OCI-LY7 (cell line): ENCODE data around the gene SNRNP48. TPM values are rescaled to one million over a fixed set of nuclear protein-coding genes. Genes with fewer than 3 reads are reported as not detected.

Experiments used
- BruUV-seq: library from RNA; stranded (reverse); fragments of 400-500 nt; replicated peaks from 2 replicates; lab custom pipeline; 2021; lab: Mats Ljungman, UMichigan
- CTCF ChIA-PET: fragments of 300-600 bp; sonication (Branson Sonifier 250); formaldehyde crosslinking; loops from one replicate; lab custom pipeline; 2022; ENCODE audit warnings: antibody characterized with exemption; ENCODE audit not compliant: unreplicated experiment; lab: Charles Lee
- POLR2A ChIA-PET: fragments of 300-600 bp; sonication (Branson Sonifier 250); formaldehyde crosslinking; loops from one replicate; lab custom pipeline; 2022; ENCODE audit warnings: antibody characterized with exemption; lab: Charles Lee
- DNase-seq: peaks from one replicate; pipeline ENCODE4 v3.0.0-alpha.2; 2015; ENCODE audit warnings: low spot score
- H2AFZ ChIP-seq: fragments of 200-600 bp; sonication (generic), shearing (Covaris generic); 2 replicates; pipeline ENCODE4 v1.6.1; 2014; ENCODE audit warnings: mild to moderate bottlenecking, antibody characterized with exemption, low read length, moderate library complexity
- H3K27ac ChIP-seq: fragments of 200-600 bp; sonication (generic); 2 replicates; pipeline ENCODE4 v1.5.1; 2014; ENCODE audit warnings: mixed run types, low read depth, mild to moderate bottlenecking, moderate library complexity, low read length, inconsistent platforms; ENCODE audit not compliant: poor library complexity, severe bottlenecking
- H3K36me3 ChIP-seq: fragments of 200-600 bp; sonication (generic); 2 replicates; pipeline ENCODE4 v1.6.1; 2014; ENCODE audit warnings: mild to moderate bottlenecking, antibody characterized with exemption, low read length, moderate library complexity, mixed read lengths; ENCODE audit not compliant: insufficient read depth
- H3K4me1 ChIP-seq: fragments of 200-600 bp; sonication (generic); 2 replicates; pipeline ENCODE4 v1.5.1; 2014; ENCODE audit warnings: mild to moderate bottlenecking, low read length; ENCODE audit not compliant: insufficient read depth, poor library complexity, severe bottlenecking
- H3K4me2 ChIP-seq: fragments of 200-600 bp; sonication (generic); 2 replicates; pipeline ENCODE4 v1.6.1; 2014; ENCODE audit warnings: mild to moderate bottlenecking, low read length
- H3K4me3 ChIP-seq: fragments of 200-600 bp; sonication (generic); 2 replicates; pipeline ENCODE4 v1.5.1; 2014; ENCODE audit warnings: mild to moderate bottlenecking, low read depth, low read length; ENCODE audit not compliant: poor library complexity, severe bottlenecking
- H3K79me2 ChIP-seq: fragments of 200-600 bp; sonication (generic); 2 replicates; pipeline ENCODE4 v1.6.1; 2016; ENCODE audit warnings: low read depth, mild to moderate bottlenecking, low read length, moderate library complexity, mixed read lengths; ENCODE audit not compliant: insufficient read depth
- H3K9me2 ChIP-seq: fragments of 200-600 bp; sonication (generic); 2 replicates; pipeline ENCODE4 v1.6.1; 2016; ENCODE audit warnings: mild to moderate bottlenecking, low read length, mixed read lengths; ENCODE audit not compliant: insufficient read depth
- H3K9me3 ChIP-seq: fragments of 200-600 bp; sonication (generic); 2 replicates; pipeline ENCODE4 v1.6.1; 2014; ENCODE audit warnings: mild to moderate bottlenecking, mixed run types, low read length, mixed read lengths
- H4K20me1 ChIP-seq: fragments of 200-600 bp; sonication (generic); 2 replicates; pipeline ENCODE4 v1.6.1; 2014; ENCODE audit warnings: mild to moderate bottlenecking, antibody characterized with exemption, low read length, moderate library complexity, mixed read lengths; ENCODE audit not compliant: insufficient read depth
- EZH2phosphoT487 ChIP-seq: fragments of 200-600 bp; sonication (generic); IDR thresholded peaks from 2 replicates; pipeline ENCODE4 v1.6.1; 2018; ENCODE audit warnings: low read depth, borderline replicate concordance, mild to moderate bottlenecking, mixed run types, antibody characterized with exemption, low read length, moderate library complexity, mixed read lengths
- intact Hi-C: fragments of 100-400 bp; cut with micrococcal nuclease; formaldehyde crosslinking; loops from one replicate; pipeline ENCODE4 v1.10.0; 2022; ENCODE audit not compliant: unreplicated experiment
- total RNA-seq, 2 experiments: library from RNA; depleted of rRNA in 1 of 2; stranded (reverse); fragments of >200 nt in 1 of 2; shearing (Covaris generic) in 1 of 2; gene quantifications; 2 replicates each; pipeline ENCODE4 v1.2.3, GENCODE V29; 2014 to 2022
- TF ChIP-seq, protein P1 (sequence below): fragments of 200-600 bp; sonication (generic); conservative IDR thresholded peaks from 2 replicates; pipeline ENCODE4 v1.5.1; 2014; ENCODE audit warnings: mild to moderate bottlenecking, antibody characterized with exemption, low read length, moderate library complexity, mixed read lengths

The SNRNP48 gene
- total RNA-seq, 2 experiments from 2014 or later = 24.1 to 30.2 TPM

DNA sequence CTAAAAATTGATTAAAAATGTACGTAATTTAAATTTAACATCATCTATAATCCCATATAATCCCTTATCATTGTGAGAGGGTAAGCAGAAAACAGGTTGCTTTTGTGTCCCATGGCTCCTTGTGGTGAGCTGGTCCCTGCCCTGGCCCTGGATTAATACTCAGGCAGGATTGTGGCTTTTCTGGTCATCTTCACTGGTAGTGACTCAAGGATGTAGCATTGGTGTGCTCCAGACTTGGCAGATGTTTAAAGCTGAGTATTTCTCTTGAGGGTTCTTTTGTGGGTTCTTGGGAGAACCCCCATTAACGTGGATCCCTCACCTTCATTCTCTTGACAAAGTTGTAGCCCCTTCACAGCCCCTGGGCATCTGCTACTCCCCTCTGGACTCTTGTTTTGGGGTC, 39.3 kb downstream of the SNRNP48 start:
- DNase-seq = no peak
- H2AFZ ChIP-seq = no peak overlapping the region
- H4K20me1 ChIP-seq = no peaks in the 10 kb centered on the region
- POLR2A ChIA-PET = no interaction called here
- H3K4me3 ChIP-seq = no peak overlapping the region
- no peak overlapping the region for H3K27ac ChIP-seq
- no TSS peak for BruUV-seq
- H3K4me2 ChIP-seq = no peak overlapping the region
- intact Hi-C loops = no loop called here
- H3K36me3 ChIP-seq = no peaks in the 10 kb centered on the region
- no peaks in the 10 kb centered on the region for H3K4me1 ChIP-seq
- CTCF ChIA-PET = no interaction called here
- H3K9me3 ChIP-seq = no peaks in the 10 kb centered on the region
- H3K79me2 ChIP-seq = no peaks in the 10 kb centered on the region
- H3K9me2 ChIP-seq = no peaks in the 10 kb centered on the region
- TF ChIP-seq, protein P1, sequence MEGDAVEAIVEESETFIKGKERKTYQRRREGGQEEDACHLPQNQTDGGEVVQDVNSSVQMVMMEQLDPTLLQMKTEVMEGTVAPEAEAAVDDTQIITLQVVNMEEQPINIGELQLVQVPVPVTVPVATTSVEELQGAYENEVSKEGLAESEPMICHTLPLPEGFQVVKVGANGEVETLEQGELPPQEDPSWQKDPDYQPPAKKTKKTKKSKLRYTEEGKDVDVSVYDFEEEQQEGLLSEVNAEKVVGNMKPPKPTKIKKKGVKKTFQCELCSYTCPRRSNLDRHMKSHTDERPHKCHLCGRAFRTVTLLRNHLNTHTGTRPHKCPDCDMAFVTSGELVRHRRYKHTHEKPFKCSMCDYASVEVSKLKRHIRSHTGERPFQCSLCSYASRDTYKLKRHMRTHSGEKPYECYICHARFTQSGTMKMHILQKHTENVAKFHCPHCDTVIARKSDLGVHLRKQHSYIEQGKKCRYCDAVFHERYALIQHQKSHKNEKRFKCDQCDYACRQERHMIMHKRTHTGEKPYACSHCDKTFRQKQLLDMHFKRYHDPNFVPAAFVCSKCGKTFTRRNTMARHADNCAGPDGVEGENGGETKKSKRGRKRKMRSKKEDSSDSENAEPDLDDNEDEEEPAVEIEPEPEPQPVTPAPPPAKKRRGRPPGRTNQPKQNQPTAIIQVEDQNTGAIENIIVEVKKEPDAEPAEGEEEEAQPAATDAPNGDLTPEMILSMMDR = no peak

DNA sequence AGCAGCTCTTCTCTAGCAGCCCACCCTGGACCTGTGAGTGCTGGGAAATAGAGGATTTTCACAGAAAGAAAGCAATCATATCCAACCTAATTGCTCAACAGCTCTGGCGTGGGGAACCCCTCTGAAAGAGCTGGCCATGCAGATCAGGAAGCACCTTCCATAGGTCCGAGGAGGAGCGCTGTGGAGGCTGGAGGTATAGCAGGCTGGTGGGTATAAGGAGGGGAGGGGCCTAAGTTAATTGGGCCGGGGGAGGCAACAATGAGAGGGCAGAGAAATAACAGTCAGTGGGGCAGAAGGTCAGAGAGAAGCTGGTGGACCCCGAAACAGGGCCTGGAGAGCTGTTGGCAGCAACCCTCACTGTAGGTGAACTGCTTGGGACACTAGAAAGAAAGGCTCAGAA, 40.8 kb downstream of the SNRNP48 start:
- intact Hi-C loops = no loop called here

DNA sequence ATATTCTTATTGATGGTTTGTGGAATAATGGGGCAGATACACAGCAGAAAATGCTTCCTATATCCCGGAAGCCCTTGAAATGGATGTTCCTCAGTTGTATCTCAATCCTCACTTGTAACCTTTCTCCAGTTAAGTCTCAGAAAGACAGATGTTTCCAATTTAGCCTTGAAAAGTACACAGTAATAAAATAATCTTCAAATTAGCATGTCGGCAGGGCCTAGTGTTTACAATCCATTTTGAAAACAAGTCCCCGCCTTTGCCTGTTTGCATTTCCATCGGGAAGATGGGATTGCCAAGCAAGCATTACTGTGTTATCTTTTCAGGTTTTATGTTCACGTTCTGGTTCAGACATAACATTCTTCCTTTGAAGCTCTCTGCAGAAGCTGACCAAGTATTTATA, 41.5 kb downstream of the SNRNP48 start:
- Histone ChIP-seq H4K20me1 (no peaks in the 10 kb centered on the region), H3K4me2 (no peak overlapping the region), H3K9me2 (no peaks in the 10 kb centered on the region), H3K27ac (no peak overlapping the region), H3K36me3 (no peaks in the 10 kb centered on the region), H3K9me3 (no peaks in the 10 kb centered on the region), H3K4me3 (no peak overlapping the region), H3K4me1 (no peaks in the 10 kb centered on the region), H3K79me2 (no peaks in the 10 kb centered on the region), H2AFZ (no peak overlapping the region)
- no peak for DNase-seq
- POLR2A ChIA-PET = no interaction called here
- intact Hi-C loops = no loop called here
- TF ChIP-seq, protein P1 = no peak
- no peak for TF ChIP-seq EZH2phosphoT487
- CTCF ChIA-PET = no interaction called here
- BruUV-seq = no TSS peak

More for the DNA sequence above, 40.8 kb downstream of the SNRNP48 start:
- POLR2A ChIA-PET = interaction anchor here (1.0 to 1.2 kb wide), 2 partner anchors 9 to 19 kb away, joined by 3 read pairs; no protein-coding TSS in a partner anchor
- H3K36me3 ChIP-seq = no peaks in the 10 kb centered on the region
- no peaks in the 10 kb centered on the region for H4K20me1 ChIP-seq
- DNase-seq = no peak
- no peaks in the 10 kb centered on the region for H3K9me2 ChIP-seq
- CTCF ChIA-PET = no interaction called here
- H3K9me3 ChIP-seq = no peaks in the 10 kb centered on the region
- H2AFZ ChIP-seq = no peak overlapping the region
- H3K4me2 ChIP-seq = no peak overlapping the region
- BruUV-seq = no TSS peak
- H3K27ac ChIP-seq = no peak overlapping the region
- H3K79me2 ChIP-seq = no peaks in the 10 kb centered on the region
- TF ChIP-seq, protein P1 = no peak
- TF ChIP-seq EZH2phosphoT487 = no peak
- no peak overlapping the region for H3K4me3 ChIP-seq
- H3K4me1 ChIP-seq = no peaks in the 10 kb centered on the region
